ENCODE results near the gene LAMA3.

The LAMA3 gene

DNA sequence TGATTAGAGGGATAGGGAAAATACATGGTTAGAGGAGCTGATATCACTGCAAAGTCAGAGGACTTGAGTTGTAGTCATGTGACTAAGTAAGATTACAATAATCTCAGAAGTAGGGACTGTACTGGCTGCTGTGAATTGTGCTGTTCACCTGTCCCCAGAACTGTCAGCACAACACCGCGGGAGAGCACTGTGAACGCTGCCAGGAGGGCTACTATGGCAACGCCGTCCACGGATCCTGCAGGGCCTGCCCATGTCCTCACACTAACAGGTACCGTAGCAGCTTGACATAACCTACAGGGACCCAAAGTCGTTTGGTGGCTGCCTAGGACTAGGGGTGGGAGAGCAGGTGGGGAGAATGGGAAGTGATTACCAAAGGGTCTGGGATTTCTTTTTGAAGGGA, 192.5 kb downstream of the LAMA3 start:
- no peaks in the 10 kb centered on the region for H4K20me1 ChIP-seq (ENCODE audit: insufficient read depth, low read length)
- no peaks in the 10 kb centered on the region for H3K36me3 ChIP-seq (ENCODE audit: insufficient read depth, low read length)
- peaks cover 21% of the 10 kb centered on the region for H3K4me1 ChIP-seq (ENCODE audit: insufficient read depth, low read length)
- no peak overlapping the region for H3K9ac ChIP-seq (ENCODE audit: low read depth, low read length)
- no peak overlapping the region for H3K27ac ChIP-seq (ENCODE audit: low read length)
- ATAC-seq (ENCODE audit: insufficient read depth, low read depth) (no peak), DNase-seq (no peak)
- no peak overlapping the region for H3K4me3 ChIP-seq (ENCODE audit: low read depth in 1 of 2, low read length in 2 of 2)
- H3K79me2 ChIP-seq (ENCODE audit: insufficient read depth, low read length): no peaks in the 10 kb centered on the region
- no peaks in the 10 kb centered on the region for H3K27me3 ChIP-seq (ENCODE audit: insufficient read depth, low read length, poor library complexity)
- H3K9me3 ChIP-seq (ENCODE audit: insufficient read depth, low read length, severe bottlenecking): no peaks in the 10 kb centered on the region
- no peak overlapping the region for H3K4me2 ChIP-seq (ENCODE audit: insufficient read depth, low read length)
- TF ChIP-seq EZH2 (IDR thresholded peaks at IDR 0.05; ENCODE audit: borderline replicate concordance, low read depth, low read length, severe bottlenecking): no peak
- TF ChIP-seq CTCF (IDR thresholded peaks at IDR 0.05; ENCODE audit: borderline replicate concordance, extremely low read depth, low read length, poor library complexity, severe bottlenecking): no peak
- no peak overlapping the region for H2AFZ ChIP-seq (ENCODE audit: low read depth, low read length)

DNA sequence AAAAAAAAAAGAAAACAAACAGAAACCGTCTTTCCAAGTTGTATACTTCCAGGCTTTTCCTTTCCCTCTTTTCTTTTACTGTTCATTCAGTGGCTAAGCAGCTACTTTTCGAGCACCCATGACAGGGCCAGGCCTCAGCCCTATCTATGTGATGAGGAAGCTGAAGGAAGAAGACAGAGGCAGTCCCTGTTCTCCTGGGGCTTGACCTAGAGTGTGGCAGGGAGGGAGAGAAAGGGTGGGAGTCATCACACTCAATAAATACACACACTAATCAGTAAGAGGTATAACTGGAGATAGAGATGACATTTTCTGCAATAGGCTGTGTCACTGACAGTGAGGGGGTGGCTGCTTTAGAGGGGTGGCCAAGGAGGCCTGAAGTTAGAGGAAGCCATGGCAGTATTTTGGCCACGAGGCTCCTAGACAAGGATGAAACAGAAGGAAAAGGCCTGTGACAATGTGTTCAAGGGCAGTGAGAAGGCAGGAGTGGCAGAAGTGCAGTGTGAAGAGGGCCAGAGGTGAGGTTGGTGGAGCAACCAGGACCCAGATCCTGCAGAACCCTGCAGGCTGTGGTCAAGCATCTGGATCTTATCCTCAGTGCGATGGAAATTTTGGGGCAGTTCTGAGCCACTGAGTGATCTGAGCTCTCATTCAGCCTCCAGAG, 193.5 kb downstream of the LAMA3 start:
- Histone ChIP-seq H4K20me1 (ENCODE audit: insufficient read depth, low read length) (no peaks in the 10 kb centered on the region), H3K79me2 (ENCODE audit: insufficient read depth, low read length) (no peaks in the 10 kb centered on the region), H3K9ac (ENCODE audit: low read depth, low read length) (no peak overlapping the region), H3K36me3 (ENCODE audit: insufficient read depth, low read length) (no peaks in the 10 kb centered on the region), H3K4me2 (ENCODE audit: insufficient read depth, low read length) (no peak overlapping the region), H3K9me3 (ENCODE audit: insufficient read depth, low read length, severe bottlenecking) (no peaks in the 10 kb centered on the region), H2AFZ (ENCODE audit: low read depth, low read length) (0 out of 2 replicates have a peak overlapping the region, but pooled peaks have one; percentile 24), H3K27ac (ENCODE audit: low read length) (no peak overlapping the region), H3K27me3 (ENCODE audit: insufficient read depth, low read length, poor library complexity) (no peaks in the 10 kb centered on the region), H3K4me1 (ENCODE audit: insufficient read depth, low read length) (peaks cover 31% of the 10 kb centered on the region), H3K4me3 (ENCODE audit: low read depth in 1 of 2, low read length in 2 of 2) (no peak overlapping the region)
- no peak for TF ChIP-seq CTCF (IDR thresholded peaks at IDR 0.05; ENCODE audit: borderline replicate concordance, extremely low read depth, low read length, poor library complexity, severe bottlenecking)
- TF ChIP-seq EZH2 (IDR thresholded peaks at IDR 0.05; ENCODE audit: borderline replicate concordance, low read depth, low read length, severe bottlenecking): no peak
- ATAC-seq (ENCODE audit: insufficient read depth, low read depth) (0 out of 3 replicates have a peak, but pooled peaks have one; percentile 10), DNase-seq (no peak)

GRCh38 chr18:23883277-23883790, 194.1 kb downstream of the LAMA3 start:
- peak overlapping the region; percentile 24; the same call in 1 of the 2 replicates for H2AFZ ChIP-seq (ENCODE audit: low read depth, low read length)
- H3K4me1 ChIP-seq (ENCODE audit: insufficient read depth, low read length): peaks cover 31% of the 10 kb centered on the region
- ATAC-seq (ENCODE audit: insufficient read depth, low read depth) (peak; percentile 73), DNase-seq (peak; percentile 61)
- H3K9me3 ChIP-seq (ENCODE audit: insufficient read depth, low read length, severe bottlenecking): no peaks in the 10 kb centered on the region
- H3K79me2 ChIP-seq (ENCODE audit: insufficient read depth, low read length): no peaks in the 10 kb centered on the region
- TF ChIP-seq CTCF (IDR thresholded peaks at IDR 0.05; ENCODE audit: borderline replicate concordance, extremely low read depth, low read length, poor library complexity, severe bottlenecking): no peak
- no peak overlapping the region for H3K4me3 ChIP-seq (ENCODE audit: low read depth in 1 of 2, low read length in 2 of 2)
- H4K20me1 ChIP-seq (ENCODE audit: insufficient read depth, low read length): no peaks in the 10 kb centered on the region
- H3K36me3 ChIP-seq (ENCODE audit: insufficient read depth, low read length): no peaks in the 10 kb centered on the region
- no peak overlapping the region for H3K9ac ChIP-seq (ENCODE audit: low read depth, low read length)
- H3K27me3 ChIP-seq (ENCODE audit: insufficient read depth, low read length, poor library complexity): no peaks in the 10 kb centered on the region
- no peak overlapping the region for H3K4me2 ChIP-seq (ENCODE audit: insufficient read depth, low read length)
- H3K27ac ChIP-seq (ENCODE audit: low read length): 0 out of 2 replicates have a peak overlapping the region, but pooled peaks have one; percentile 14

Data from DND-41 (cell line).